Muscle of leg (tissue), 16 donors: ENCODE measurements around the gene NAGK. TPM values are rescaled to one million over a fixed set of nuclear protein-coding genes. Genes with fewer than 3 reads are reported as not detected.
"Not testable (repeated sequence)": the region's sequence is repeated elsewhere in the genome, so short reads cannot be mapped to it uniquely, and the experiment has no call there.

Experiments used
- DNase-seq: peaks from one replicate; pipeline ENCODE4 v3.0.0; 2013
- H3K27ac ChIP-seq: one replicate; pipeline ENCODE4 v1.5.1; 2013; ENCODE audit warnings: mild to moderate bottlenecking, low read length, control low read depth
- H3K27me3 ChIP-seq: one replicate; pipeline ENCODE4 v1.6.1; 2013; ENCODE audit warnings: low read length; ENCODE audit not compliant: control insufficient read depth, insufficient read depth
- H3K36me3 ChIP-seq: one replicate; pipeline ENCODE4 v1.6.1; 2013; ENCODE audit warnings: low read length; ENCODE audit not compliant: control insufficient read depth, insufficient read depth
- H3K4me1 ChIP-seq: one replicate; pipeline ENCODE4 v1.6.1; 2013; ENCODE audit warnings: low read length; ENCODE audit not compliant: control insufficient read depth, insufficient read depth
- H3K4me3 ChIP-seq: one replicate; pipeline ENCODE4 v1.5.1; 2013; ENCODE audit warnings: low read length, control low read depth
- H3K9me3 ChIP-seq: replicated peaks from 2 replicates; pipeline ENCODE4 v1.6.1; 2013; ENCODE audit warnings: low read depth, low read length; ENCODE audit not compliant: control insufficient read depth
- WGBS: methylation state at CpG from one replicate; pipeline ENCODE4 v1.1.5; 2013; ENCODE audit warnings: missing lambda C conversion rate; ENCODE audit not compliant: insufficient coverage; 5-methylcytosine and 5-hydroxymethylcytosine counted together
- long read RNA-seq, 11 donors: transcript quantifications; one replicate each; lab custom pipeline, GENCODE V29; 2026
- polyA plus RNA-seq, 8 donors: library from polyadenylated mRNA; unstranded; fragments of 120-200 nt; gene quantifications; one replicate each; pipeline versions ENCODE4 v1.2.1 to v1.2.3, GENCODE V29; 2013; ENCODE audit warnings: inconsistent platforms in 1 of 8, low replicate concordance in 1 of 8; ENCODE audit not compliant: insufficient read length in 8 of 8, insufficient read depth in 1 of 8
- total RNA-seq: library from RNA; stranded (reverse); fragments of 120-200 nt; gene quantifications from one replicate; pipeline ENCODE4 v1.2.4, GENCODE V29; 2013

The NAGK gene
- total RNA-seq = 67.6 TPM
- polyA plus RNA-seq = 10 to 100 TPM; 65.3 to 84.8 (median 76.6) TPM
- long read RNA-seq, donor 1, transcript NAGK-211 (4 exons, 441 nt) = minor isoform, 5 of 37 reads
- long read RNA-seq, donor 1, transcript NAGK-229 (10 exons, 1,801 nt) = major isoform, 14 of 37 reads
- long read RNA-seq, donor 1, partial matches to known transcripts = 6 of 37 reads
- long read RNA-seq, donor 1, other reads (novel, unspliced or antisense) = 0 of 37 reads
- long read RNA-seq, donor 2, partial matches to known transcripts = 0 of 5 reads
- long read RNA-seq, donor 2, other reads (novel, unspliced or antisense) = 0 of 5 reads
- long read RNA-seq, donor 3, transcript NAGK-219 (3 exons, 2,483 nt) = minor isoform, 12 of 69 reads
- long read RNA-seq, donor 3, transcript NAGK-229 (10 exons, 1,801 nt) = major isoform, 25 of 69 reads
- long read RNA-seq, donor 3, transcript NAGK-211 (4 exons, 441 nt) = minor isoform, 11 of 69 reads
- long read RNA-seq, donor 3, partial matches to known transcripts = 12 of 69 reads
- long read RNA-seq, donor 3, other reads (novel, unspliced or antisense) = 0 of 69 reads
- long read RNA-seq, donor 4, transcript NAGK-229 (10 exons, 1,801 nt) = major isoform, 9 of 19 reads
- long read RNA-seq, donor 4, partial matches to known transcripts = 5 of 19 reads
- long read RNA-seq, donor 4, other reads (novel, unspliced or antisense) = 0 of 19 reads
- long read RNA-seq, donor 5, transcript NAGK-229 (10 exons, 1,801 nt) = major isoform, 44 of 129 reads
- long read RNA-seq, donor 5, transcript NAGK-211 (4 exons, 441 nt) = minor isoform, 21 of 129 reads
- long read RNA-seq, donor 5, transcript NAGK-219 (3 exons, 2,483 nt) = minor isoform, 11 of 129 reads
- long read RNA-seq, donor 5, transcript NAGK-222 (2 exons, 424 nt) = minor isoform, 21 of 129 reads
- long read RNA-seq, donor 5, partial matches to known transcripts = 28 of 129 reads
- long read RNA-seq, donor 5, other reads (novel, unspliced or antisense) = 0 of 129 reads
- long read RNA-seq, donor 6, full-length matches to known transcripts = 60 of 77 reads
- long read RNA-seq, donor 6, partial matches to known transcripts = 17 of 77 reads
- long read RNA-seq, donor 6, other reads (novel, unspliced or antisense) = 0 of 77 reads
- long read RNA-seq, donor 7, full-length matches to known transcripts = 41 of 54 reads
- long read RNA-seq, donor 7, partial matches to known transcripts = 13 of 54 reads
- long read RNA-seq, donor 7, other reads (novel, unspliced or antisense) = 0 of 54 reads
- long read RNA-seq, donor 8, transcript NAGK-229 (10 exons, 1,801 nt) = major isoform, 9 of 22 reads
- long read RNA-seq, donor 8, partial matches to known transcripts = 0 of 22 reads
- long read RNA-seq, donor 8, other reads (novel, unspliced or antisense) = 0 of 22 reads
- long read RNA-seq, donor 9, transcript NAGK-211 (4 exons, 441 nt) = minor isoform, 8 of 46 reads
- long read RNA-seq, donor 9, transcript NAGK-222 (2 exons, 424 nt) = major isoform, 12 of 46 reads
- long read RNA-seq, donor 9, transcript NAGK-229 (10 exons, 1,801 nt) = major isoform, 12 of 46 reads
- long read RNA-seq, donor 9, partial matches to known transcripts = 9 of 46 reads
- long read RNA-seq, donor 9, other reads (novel, unspliced or antisense) = 0 of 46 reads
- long read RNA-seq, donor 10, full-length matches to known transcripts = 34 of 34 reads
- long read RNA-seq, donor 10, partial matches to known transcripts = 0 of 34 reads
- long read RNA-seq, donor 10, other reads (novel, unspliced or antisense) = 0 of 34 reads
- long read RNA-seq, donor 11, transcript NAGK-229 (10 exons, 1,801 nt) = major isoform, 13 of 54 reads
- long read RNA-seq, donor 11, transcript NAGK-222 (2 exons, 424 nt) = minor isoform, 7 of 54 reads
- long read RNA-seq, donor 11, transcript NAGK-211 (4 exons, 441 nt) = major isoform, 13 of 54 reads
- long read RNA-seq, donor 11, transcript NAGK-219 (3 exons, 2,483 nt) = minor isoform, 6 of 54 reads
- long read RNA-seq, donor 11, partial matches to known transcripts = 11 of 54 reads
- long read RNA-seq, donor 11, other reads (novel, unspliced or antisense) = 0 of 54 reads

DNA sequence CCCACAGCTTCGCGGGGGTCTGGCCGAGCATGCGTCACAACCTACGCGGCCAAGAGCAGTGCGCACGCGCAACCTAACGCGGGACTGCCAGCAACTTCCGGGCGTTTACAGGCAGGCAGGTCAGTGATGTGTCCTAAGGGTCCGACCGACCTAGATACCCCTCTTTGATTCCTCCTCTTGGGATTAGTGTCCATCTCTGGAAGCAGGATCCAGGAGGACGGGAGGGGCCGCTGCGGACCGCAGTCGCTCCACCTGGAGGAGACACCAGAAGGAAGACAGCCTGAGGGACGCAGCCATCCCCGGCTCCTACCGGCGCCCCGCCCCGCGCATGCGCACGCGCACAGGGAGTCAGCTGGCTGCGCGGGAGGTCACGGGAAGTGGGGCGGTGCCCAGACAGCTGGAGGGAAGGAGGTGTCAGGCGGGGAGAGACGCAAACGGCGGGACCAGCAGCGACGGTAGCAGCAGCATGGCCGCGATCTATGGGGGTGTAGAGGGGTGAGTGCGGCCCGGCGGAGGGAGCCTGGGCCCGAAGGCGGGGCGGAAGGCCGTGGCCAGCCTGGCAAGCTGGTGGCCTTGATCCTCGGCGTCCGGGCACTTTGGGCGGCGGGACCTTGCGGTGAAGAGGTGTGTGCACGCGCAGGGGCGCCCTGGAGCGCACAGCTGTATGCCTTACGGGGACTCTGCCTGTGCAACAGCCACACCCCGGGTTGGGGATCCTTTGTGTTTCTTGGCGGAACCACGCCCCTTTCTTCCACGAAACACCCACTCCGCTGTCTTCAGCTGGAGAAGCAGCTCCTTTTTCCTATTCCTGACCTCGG lies at the start of gene NAGK:
TSS of gene NAGK (plus strand) at position 431 of the 818 bp plus-strand sequence. CDS start at position 467, 36 bp downstream.
- H3K4me3 ChIP-seq = peak within 1 kb of the TSS; percentile 90
- WGBS = under 1% methylated on average over 61 of the region's 66 CpGs
- H3K27ac ChIP-seq = peak within 1 kb of the TSS; percentile 97
- peaks cover 32% of the 10 kb centered on the region for H3K4me1 ChIP-seq
- H3K27me3 ChIP-seq = peaks cover 2% of the 10 kb centered on the region
- no peaks in the 10 kb centered on the region for H3K9me3 ChIP-seq
- peaks cover 29% of the 10 kb centered on the region for H3K36me3 ChIP-seq
- DNase-seq = peak; percentile 98

GRCh38 chr2:71019989-71020388 lies 48.5 kb upstream of the NAGK start:
- not testable (repeated sequence) for DNase-seq, H3K4me3 ChIP-seq, H3K4me1 ChIP-seq, H3K27ac ChIP-seq, H3K9me3 ChIP-seq, H3K36me3 ChIP-seq, H3K27me3 ChIP-seq
- no CpG with 5 or more reads among the region's 6 CpGs for WGBS

- H3K36me3 ChIP-seq, H3K4me1 ChIP-seq, DNase-seq, H3K9me3 ChIP-seq, H3K27me3 ChIP-seq, H3K4me3 ChIP-seq, H3K27ac ChIP-seq: not testable (repeated sequence)
- WGBS = 71% methylated on average over 10 of the region's 14 CpGs
Observed at GRCh38 chr2:71021394-71021793, 47.1 kb upstream of the NAGK start.

- H3K27me3 ChIP-seq, H3K9me3 ChIP-seq, H3K4me3 ChIP-seq, H3K36me3 ChIP-seq, H3K27ac ChIP-seq, DNase-seq, H3K4me1 ChIP-seq: not testable (repeated sequence)
- WGBS = 83% methylated on average over 9 of the region's 15 CpGs
Observed at GRCh38 chr2:71023553-71024243, 44.8 kb upstream of the NAGK start.

- H3K27me3 ChIP-seq, H3K4me3 ChIP-seq, DNase-seq, H3K9me3 ChIP-seq, H3K27ac ChIP-seq, H3K36me3 ChIP-seq, H3K4me1 ChIP-seq: not testable (repeated sequence)
- whole genome bisulfite sequencing = 91% methylated on average over 7 of the region's 8 CpGs
Observed at GRCh38 chr2:71036296-71036695, 32.2 kb upstream of the NAGK start.

DNA sequence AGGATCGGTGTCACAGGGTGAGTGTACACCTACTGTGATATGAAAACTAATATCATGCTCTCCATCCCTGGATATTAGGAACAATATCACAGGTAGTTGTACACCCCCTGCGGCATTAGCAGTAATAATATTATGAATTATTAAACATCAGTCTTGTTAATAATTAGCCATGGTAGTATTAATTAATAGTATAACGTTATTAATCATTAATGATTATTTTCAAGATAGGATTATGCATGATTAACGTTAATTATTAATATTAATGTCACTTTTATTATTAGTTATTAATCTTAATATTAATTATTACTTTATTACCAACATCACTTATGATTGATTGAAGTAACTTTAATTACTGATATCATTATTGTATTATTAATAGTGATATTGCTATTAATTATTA lies 26.2 kb upstream of the NAGK start:
- H3K4me1 ChIP-seq = no peaks in the 10 kb centered on the region
- no CpG with 5 or more reads among the region's 4 CpGs for WGBS
- H3K27ac ChIP-seq = no peak overlapping the region
- no peaks in the 10 kb centered on the region for H3K36me3 ChIP-seq
- peaks cover 3% of the 10 kb centered on the region for H3K27me3 ChIP-seq
- no peak overlapping the region for H3K4me3 ChIP-seq
- DNase-seq = no peak
- H3K9me3 ChIP-seq = no peaks in the 10 kb centered on the region

DNA sequence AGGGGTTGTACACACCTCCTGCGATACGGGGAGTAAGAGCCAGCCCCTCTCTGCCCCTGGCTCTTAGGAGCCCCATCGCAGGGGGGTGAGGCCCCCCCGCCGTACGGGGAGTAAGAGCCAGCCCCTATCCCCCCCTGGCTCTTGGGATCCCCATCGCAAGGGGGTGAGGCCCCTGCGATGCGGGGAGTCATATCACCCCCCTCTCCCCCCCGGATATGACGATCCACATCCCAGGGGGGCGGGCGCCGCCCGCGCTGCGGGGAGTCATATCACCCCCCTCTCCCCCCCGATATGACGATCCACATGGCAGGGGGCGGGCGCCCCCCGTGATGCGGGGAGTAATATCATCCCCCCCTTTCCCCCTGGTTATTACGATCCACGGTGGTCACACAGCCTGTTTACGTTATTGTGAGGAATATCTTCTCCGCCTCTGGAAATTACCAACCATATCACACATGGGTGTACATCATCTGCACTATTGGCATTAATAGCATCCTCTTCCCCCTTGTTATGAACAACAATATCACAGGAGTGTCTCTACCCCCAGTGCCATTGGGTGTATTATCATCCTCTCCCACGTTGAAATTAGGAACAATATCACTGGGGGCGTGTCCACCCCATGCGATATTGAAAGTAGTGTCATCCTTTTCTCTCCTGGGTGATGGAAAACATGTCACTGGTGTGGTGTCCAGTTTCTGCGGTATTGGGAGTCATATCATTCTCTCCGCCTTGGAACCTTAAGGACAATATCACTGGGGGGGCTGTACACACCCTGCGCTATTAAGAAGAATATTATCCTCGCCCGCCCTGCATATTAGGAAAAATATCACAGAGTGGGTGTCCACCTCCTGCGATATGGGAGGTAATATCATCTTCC lies 24.7 kb upstream of the NAGK start:
- no peak for DNase-seq
- Histone ChIP-seq H3K27me3 (peaks cover 3% of the 10 kb centered on the region), H3K36me3 (no peaks in the 10 kb centered on the region), H3K9me3 (no peaks in the 10 kb centered on the region), H3K4me1 (no peaks in the 10 kb centered on the region), H3K4me3 (no peak overlapping the region), H3K27ac (no peak overlapping the region)
- 96% methylated on average over 5 of the region's 36 CpGs for WGBS
